HG03175 (cell line): ENCODE measurements around the gene PRKN.

ENCODE experiments used
- ATAC-seq: cut with Tn5 transposase; IDR thresholded peaks from one replicate; pipeline ENCODE4 v1.9.1; 2021; ENCODE audit warnings: mild to moderate bottlenecking, moderate library complexity; ENCODE audit not compliant: unreplicated experiment

Gene PRKN

DNA sequence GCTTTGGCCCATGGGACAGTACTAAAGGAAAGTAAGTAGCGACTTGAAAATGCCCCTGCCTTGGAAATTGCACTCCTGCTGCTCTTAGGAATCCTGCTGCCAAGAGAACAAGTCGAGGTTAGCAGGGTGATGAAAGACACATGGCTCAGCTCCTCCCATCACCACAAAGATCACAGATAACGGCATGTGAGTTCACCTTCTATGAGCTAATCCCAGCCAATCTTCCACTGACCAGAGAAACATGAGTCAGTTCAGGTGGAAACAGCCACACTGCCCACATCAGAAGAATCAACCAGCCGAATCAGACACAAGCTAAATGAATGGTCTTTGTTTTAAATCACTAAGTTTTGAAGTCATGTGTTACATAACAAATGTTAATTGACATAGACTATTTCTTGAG lies 106.3 kb downstream of the PRKN start:
- ATAC-seq: no peak

- ATAC-seq: no peak
These were observed 107.5 kb downstream of the PRKN start for GRCh38 chr6:162620073-162620472.

DNA sequence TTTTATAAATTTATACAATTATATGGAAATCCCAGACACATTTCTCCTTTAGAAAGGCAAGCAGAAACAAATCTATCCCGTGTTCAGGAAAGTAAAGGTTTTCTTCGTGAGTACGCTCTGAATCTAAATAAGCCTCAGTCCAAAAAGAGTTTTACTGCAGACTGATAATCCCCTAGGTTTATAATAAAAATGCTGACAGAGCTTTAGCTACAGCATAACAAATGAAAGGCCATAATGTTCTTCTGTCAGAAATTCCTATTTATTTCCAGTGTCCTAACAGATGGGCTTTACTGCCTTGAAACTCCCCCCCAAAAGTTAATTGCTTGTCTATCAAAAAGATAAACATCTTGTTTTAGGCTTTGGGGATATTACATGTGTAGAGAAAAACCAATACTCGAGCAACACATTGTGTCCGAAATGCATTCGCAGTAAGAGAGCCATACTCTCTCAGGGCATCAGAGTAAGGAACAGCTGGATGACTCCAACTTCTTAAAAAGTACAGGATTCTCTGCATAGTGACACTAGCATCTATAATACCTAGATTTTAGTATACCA lies 109.0 kb downstream of the PRKN start:
- ATAC-seq: no peak

DNA sequence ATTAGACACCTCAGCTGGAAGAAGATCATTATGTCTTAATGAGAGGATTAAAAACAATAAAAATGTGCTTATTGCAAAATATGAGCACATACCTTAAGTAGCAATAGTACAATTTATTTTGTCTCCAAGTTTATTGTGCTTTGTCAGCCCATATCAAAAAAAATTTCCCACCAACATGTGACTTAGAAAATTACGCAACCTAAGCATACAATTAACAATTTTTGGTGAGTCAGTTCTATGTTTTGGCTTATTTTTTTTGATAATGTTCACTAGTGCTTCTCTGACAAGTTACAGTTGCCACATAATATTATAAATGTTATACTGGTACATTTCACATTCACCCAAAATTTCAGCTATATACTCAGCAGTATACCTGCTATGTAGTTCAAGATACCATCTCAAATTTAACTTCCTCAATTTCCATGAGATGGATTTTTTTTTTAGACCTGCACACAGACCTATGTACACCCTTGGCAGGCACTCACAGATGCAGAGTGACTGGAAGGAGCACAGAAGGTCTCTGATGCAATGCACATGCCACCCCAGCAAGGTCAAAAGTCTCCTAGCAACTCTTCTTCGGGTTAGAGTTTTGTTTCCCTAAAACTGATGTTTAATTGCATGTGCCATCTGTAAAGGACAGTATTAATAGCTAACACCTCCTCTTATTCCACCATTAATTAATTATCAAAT lies 112.4 kb downstream of the PRKN start:
- ATAC-seq: no peak

DNA sequence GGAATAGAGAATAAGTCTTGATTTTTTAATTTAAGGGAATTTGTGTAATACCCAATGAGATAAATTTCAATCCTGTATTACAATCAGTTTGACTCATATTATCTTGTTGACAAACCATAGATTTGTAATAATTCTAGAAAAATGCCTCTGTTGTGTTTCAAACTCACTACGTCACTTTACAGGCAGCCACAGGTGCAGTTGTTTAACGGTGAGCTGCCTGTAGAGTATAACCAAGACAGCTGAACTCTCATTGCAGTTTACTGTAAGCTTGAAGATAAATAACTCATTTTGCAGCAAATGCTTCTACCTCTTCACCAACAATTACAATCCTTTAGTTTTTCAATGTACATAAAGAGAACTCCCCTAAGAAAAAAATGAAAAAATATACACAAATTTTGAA lies 114.3 kb downstream of the PRKN start:
- no peak for ATAC-seq

DNA sequence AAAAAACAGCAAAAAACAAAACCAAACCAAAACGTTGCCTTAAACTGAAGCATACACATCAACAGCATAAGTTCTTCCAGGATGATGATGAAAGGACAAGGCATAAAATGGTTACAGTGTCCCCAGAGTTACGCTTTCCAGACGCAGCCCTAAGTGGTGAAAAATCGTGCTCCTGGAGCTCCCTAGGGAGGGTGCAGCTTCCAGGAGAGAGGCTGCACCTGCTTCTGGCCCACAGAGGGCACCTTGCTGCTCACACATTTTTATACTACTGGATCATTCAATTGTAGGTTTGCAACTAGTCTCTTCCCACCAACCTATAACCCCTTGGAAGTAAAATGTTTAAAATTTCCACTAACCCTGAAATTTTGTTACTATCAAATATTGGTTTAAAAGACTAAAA lies 115.0 kb downstream of the PRKN start:
- no peak for ATAC-seq

DNA sequence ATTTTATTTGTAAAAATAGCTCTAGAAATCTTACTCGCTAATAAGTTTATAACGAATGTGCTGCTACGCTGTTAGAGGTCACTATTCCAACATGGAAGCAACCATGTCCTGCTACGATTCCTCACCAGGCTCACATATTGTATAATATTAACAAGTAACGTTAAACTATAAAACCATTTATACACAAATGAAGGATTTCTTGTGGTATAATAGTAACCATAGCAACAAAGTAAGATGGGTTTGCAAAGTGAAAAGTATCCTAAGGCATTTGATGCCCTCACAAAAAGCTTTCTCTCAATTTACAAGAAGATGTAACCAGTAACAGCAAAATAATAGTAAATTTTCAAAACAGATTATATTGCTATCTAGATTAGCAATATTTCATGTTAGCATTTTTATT lies 117.2 kb downstream of the PRKN start:
- no peak for ATAC-seq

GRCh38 chr6:162605881-162606280 lies 121.7 kb downstream of the PRKN start:
- ATAC-seq: no peak

GRCh38 chr6:162603231-162604015 lies 124.1 kb downstream of the PRKN start:
- no peak for ATAC-seq

GRCh38 chr6:162602759-162603158 lies 124.8 kb downstream of the PRKN start:
- no peak for ATAC-seq

DNA sequence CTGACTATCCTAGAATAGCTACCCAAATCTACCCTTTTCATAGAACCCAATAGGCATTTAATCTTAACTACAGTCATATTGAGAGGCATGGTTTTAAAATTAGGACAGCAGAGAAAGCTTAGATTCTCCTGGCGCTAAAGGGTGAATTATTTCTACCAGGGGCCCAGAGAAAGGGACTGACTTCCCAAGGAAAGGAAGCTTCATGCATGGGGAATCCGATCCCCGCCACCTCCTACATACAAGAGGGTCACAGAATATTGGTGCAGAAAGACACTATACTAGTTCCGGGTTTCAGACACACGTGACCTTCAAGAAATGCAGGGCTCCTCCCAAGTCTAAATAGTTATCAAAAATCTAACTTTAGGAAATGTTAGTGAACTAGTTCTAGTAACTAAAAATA lies 130.9 kb downstream of the PRKN start:
- ATAC-seq: no peak

GRCh38 chr6:162591517-162591916 lies 136.0 kb downstream of the PRKN start:
- ATAC-seq: no peak

- ATAC-seq: no peak
These were observed 145.4 kb downstream of the PRKN start for GRCh38 chr6:162581988-162582780.

DNA sequence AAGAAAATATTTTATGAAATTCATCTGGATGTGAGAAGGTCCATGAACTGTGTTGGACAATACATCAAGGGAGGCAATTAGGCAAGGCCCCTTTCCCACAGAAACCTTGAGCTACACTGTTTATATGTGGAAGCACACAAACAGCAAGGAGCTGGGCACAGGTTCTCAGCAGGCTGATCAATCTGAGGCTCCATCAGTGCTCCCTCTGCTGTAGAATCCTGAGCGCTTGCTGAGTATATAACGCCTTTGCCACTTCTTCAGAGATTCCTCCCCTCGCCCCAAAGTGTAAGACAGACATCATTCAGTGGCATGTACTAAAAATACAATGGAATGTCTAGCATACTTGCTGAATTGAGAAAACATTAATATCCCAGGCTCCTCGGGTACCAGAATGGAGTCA lies 146.9 kb downstream of the PRKN start:
- ATAC-seq: no peak

- no peak for ATAC-seq
These were observed 151.6 kb downstream of the PRKN start for GRCh38 chr6:162576016-162576415.

DNA sequence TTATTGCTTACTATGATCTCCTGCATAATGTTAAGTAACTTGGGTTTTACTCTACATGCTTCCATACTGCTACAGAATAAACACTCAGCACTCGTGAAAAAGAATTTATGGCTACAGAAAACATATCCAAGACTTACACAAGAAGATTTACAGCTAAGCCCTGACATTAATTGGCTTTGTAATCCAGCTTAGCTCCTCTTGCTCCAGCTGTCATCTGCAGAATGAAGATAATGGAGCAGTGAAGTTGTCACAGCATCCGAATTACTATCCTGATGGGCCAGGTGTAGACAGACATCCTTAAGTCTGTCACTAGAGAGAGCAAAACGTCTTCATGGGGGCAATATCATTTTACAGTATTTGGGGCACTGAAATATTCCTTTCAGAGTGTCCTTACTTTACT lies 155.3 kb downstream of the PRKN start:
- no peak for ATAC-seq

- no peak for ATAC-seq
These were observed 159.3 kb downstream of the PRKN start for GRCh38 chr6:162568266-162568665.

DNA sequence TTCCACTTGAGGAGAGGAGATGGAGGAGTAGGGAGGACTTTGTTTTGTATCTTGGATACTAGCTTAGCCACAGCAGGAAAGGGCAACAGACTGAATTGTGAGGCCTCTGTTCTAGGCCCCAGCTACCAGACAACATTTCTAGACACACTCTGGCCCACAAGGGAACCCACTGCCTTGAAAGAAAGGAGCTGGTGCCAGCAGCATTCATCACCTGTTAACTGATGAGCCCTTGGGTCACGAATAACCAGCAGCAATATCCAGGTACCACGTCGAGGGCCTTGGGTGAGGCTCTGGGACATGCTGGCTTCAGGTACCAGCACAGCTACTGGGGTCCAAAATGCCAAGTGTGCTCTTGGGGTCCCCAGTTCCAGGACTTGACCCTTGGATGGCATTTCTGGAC lies 165.5 kb downstream of the PRKN start:
- ATAC-seq: no peak

DNA sequence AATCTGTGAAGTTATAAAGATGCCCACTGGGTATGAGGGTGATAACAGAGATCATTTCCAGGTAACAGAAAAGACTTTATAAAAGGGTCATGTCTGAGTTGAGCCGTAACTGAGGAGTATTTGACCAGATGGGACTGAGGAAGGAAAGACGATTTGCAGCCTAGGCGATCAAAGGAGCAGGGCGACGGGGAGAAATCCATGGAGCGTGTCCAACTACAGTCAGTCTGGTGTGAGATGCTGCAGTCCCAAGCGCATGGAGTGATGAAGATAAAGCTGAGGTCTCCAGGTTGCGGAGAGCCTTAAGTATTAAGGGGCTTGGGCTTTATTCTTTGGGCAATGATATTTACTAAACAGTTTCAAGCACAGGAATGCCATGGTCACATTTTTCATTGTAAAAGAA lies 166.7 kb downstream of the PRKN start:
- ATAC-seq: no peak

- ATAC-seq: no peak
These were observed 173.0 kb downstream of the PRKN start for GRCh38 chr6:162554531-162554930.

- ATAC-seq: no peak
These were observed 180.7 kb downstream of the PRKN start for GRCh38 chr6:162546905-162547304.
